GM19438 (cell line): ENCODE results near the gene PTER.

Source experiments
- ATAC-seq: cut with Tn5 transposase; IDR thresholded peaks from one replicate; pipeline ENCODE4 v1.9.1; 2021; ENCODE audit warnings: low read depth; ENCODE audit not compliant: unreplicated experiment

The PTER gene

GRCh38 chr10:16529853-16530252 lies 93.0 kb downstream of the PTER start:
- ATAC-seq = no peak

GRCh38 chr10:16536155-16536554 lies 99.3 kb downstream of the PTER start:
- ATAC-seq = no peak

- ATAC-seq = no peak
These were observed 107.3 kb downstream of the PTER start for GRCh38 chr10:16544099-16544498.

DNA sequence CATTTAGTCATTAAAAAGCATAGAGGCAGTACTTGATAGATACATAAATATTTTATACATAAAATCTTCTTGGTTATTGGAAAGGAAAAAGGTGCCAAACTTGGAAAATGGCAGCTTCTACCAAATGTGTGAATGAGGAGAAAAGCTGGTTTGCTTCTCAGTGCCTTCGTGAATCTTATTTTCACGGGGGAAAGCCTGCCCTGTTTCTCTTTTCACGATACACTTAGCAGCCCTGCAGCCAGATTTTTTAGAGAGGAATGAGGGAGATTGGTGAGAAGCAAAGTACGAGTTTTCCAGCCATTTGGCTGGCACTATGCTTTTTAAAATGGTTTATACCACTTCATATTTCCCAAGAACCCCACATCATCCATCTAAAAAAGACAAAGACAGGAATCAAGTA lies 107.8 kb downstream of the PTER start:
- no peak for ATAC-seq

DNA sequence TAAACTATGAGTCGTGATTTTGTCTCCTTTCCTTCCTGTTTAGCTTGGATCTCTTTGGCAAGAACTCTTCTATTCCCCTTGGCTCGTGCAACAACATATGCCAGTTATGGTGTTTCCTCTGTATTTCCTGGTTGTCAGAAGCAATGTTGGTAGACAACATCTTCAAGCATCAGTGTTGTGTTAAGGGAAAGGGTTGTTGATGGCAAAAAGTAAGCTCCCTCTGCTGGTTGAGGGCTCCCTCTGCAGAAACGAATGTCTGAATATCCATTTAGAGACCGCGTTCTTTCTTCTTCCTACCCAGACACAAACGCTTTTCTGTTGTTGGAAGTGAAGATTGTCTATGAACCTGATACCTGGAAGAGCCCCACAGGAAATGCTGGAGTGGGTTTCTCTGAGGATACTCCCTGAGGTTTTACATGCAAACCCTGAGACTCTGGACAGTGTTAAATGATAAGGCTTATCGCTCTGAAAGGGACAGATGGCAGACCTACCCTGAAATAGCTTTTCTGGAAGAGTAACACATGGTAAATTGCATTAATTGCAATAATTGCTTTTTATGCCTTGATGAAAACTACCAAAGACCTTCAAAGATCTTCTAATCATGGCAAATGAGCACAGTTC lies 108.4 kb downstream of the PTER start:
- no peak for ATAC-seq

- ATAC-seq = no peak
These were observed 111.2 kb downstream of the PTER start for GRCh38 chr10:16547973-16548372.

DNA sequence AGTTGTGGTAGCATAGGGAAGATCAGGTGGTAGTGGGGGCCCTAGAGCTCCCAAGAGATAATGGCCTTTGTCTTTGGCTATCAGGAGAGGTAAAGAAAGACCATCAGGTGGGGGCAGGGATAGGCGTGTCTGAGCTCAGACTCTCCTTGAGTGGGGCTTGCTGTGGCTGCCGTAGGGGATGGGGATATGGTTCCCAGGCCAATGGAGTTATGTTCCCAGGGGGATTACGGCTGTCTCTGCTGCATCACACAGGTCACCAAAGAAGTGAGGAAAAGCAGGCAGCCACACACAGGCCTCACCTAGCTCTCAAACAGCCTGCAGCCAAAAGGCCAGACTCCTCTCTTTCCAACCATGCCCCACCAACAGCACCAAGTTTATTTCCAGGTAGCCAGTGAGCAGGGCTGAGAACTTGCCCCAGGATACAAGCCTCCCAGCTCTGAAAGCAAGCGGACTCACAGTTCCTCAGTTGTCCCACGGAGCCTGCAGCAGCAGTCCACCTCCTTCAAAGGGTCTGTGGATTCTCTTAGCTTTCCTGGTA lies 122.5 kb downstream of the PTER start:
- ATAC-seq = no peak

DNA sequence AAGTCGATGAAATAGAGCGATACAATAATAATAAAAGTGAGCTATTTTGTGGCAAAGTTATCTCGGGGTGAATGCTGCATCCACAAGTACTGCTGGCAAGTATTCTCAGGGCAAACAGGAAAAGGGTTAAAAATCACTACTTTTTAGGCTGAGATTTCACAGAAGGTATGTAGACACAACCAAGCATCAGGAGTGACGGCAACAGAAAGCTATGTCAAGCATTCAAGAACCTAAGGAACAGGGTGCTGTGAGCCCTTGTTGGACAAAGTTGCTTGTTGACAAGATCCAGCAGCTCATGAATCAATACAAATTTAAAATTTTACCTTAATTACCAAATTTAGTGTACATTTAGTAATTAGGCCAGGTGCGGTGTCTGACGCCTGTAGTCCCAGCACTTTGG lies 126.1 kb downstream of the PTER start:
- ATAC-seq = no peak
